IMR-90 (cell line): ENCODE data around the gene EEF1AKMT2. TPM values are rescaled to one million over a fixed set of nuclear protein-coding genes. Genes with fewer than 3 reads are reported as not detected.

Source experiments
- ATAC-seq: fragments of 200-7000 bp; cut with Tn5 transposase; 2 replicates; pipeline ENCODE4 v1.9.1; 2020; ENCODE audit warnings: low read depth, mild to moderate bottlenecking, moderate library complexity
- BruUV-seq: library from RNA; stranded (reverse); fragments of 400-500 nt; replicated peaks from 2 replicates; lab custom pipeline; 2021; lab: Mats Ljungman, UMichigan
- CTCF ChIA-PET: fragments of 300-600 bp; formaldehyde crosslinking; extraction: SDS; loops from one replicate; lab custom pipeline; 2021; ENCODE audit warnings: antibody characterized with exemption; lab: Yijun Ruan, JAX
- POLR2A ChIA-PET: fragments of 300-600 bp; sonication (Branson Sonifier 250); formaldehyde crosslinking; loops from one replicate; lab custom pipeline; 2022; ENCODE audit warnings: antibody characterized with exemption; ENCODE audit not compliant: unreplicated experiment; lab: Charles Lee
- DNase-seq: peaks from one replicate; pipeline ENCODE4 v3.0.0; 2013
- H2AFZ ChIP-seq: replicated peaks from 2 replicates; pipeline ENCODE3; 2013; ENCODE audit warnings: low read length, mild to moderate bottlenecking; ENCODE audit not compliant: poor library complexity
- H2AK5ac ChIP-seq: 2 replicates; pipeline ENCODE4 v1.6.1; 2013; ENCODE audit warnings: low read depth, low read length, inconsistent platforms
- H2AK9ac ChIP-seq: replicated peaks from 2 replicates; pipeline ENCODE3; 2013; ENCODE audit warnings: mild to moderate bottlenecking, low read depth, low read length, moderate library complexity; ENCODE audit not compliant: poor library complexity
- H2BK120ac ChIP-seq: 2 replicates; pipeline ENCODE4 v1.6.1; 2013; ENCODE audit warnings: low read depth, low read length, inconsistent platforms
- H2BK15ac ChIP-seq: 3 replicates; pipeline ENCODE4 v1.6.1; 2013; ENCODE audit warnings: low read depth, low read length, inconsistent platforms
- H2BK20ac ChIP-seq: 2 replicates; pipeline ENCODE4 v1.6.1; 2013; ENCODE audit warnings: low read depth, mild to moderate bottlenecking, inconsistent platforms, low read length, moderate library complexity
- H2BK5ac ChIP-seq: 2 replicates; pipeline ENCODE4 v1.6.1; 2013; ENCODE audit warnings: mild to moderate bottlenecking, low read depth, low read length, inconsistent platforms; ENCODE audit not compliant: poor library complexity, severe bottlenecking
- H3K14ac ChIP-seq: replicated peaks from 2 replicates; pipeline ENCODE4 v1.6.1; 2013; ENCODE audit warnings: low read depth, low read length, inconsistent platforms
- H3K18ac ChIP-seq: 2 replicates; pipeline ENCODE4 v1.6.1; 2013; ENCODE audit warnings: low read depth, low read length, control low read depth
- H3K23ac ChIP-seq: 2 replicates; pipeline ENCODE4 v1.6.1; 2013; ENCODE audit warnings: low read depth, low read length, inconsistent platforms
- H3K27ac ChIP-seq: 2 replicates; pipeline ENCODE4 v1.5.1; 2013; ENCODE audit warnings: mild to moderate bottlenecking, control low read depth, low read length; ENCODE audit not compliant: insufficient read depth
- H3K27me3 ChIP-seq: 2 replicates; pipeline ENCODE4 v1.6.1; 2013; ENCODE audit warnings: low read length; ENCODE audit not compliant: control insufficient read depth, insufficient read depth
- H3K36me3 ChIP-seq: 2 replicates; pipeline ENCODE4 v1.6.1; 2013; ENCODE audit warnings: low read length, mixed read lengths; ENCODE audit not compliant: control insufficient read depth, insufficient read depth
- H3K4ac ChIP-seq: 2 replicates; pipeline ENCODE4 v1.6.1; 2013; ENCODE audit warnings: low read depth, low read length, inconsistent platforms
- H3K4me1 ChIP-seq: 2 replicates; pipeline ENCODE4 v1.6.1; 2013; ENCODE audit warnings: low read length, mixed read lengths; ENCODE audit not compliant: control insufficient read depth, insufficient read depth
- H3K4me2 ChIP-seq: 2 replicates; pipeline ENCODE4 v1.6.1; 2013; ENCODE audit warnings: low read depth, mild to moderate bottlenecking, control low read depth, low read length, moderate library complexity
- H3K4me3 ChIP-seq: 2 replicates; pipeline ENCODE4 v1.5.1; 2013; ENCODE audit warnings: low read depth, mild to moderate bottlenecking, control low read depth, low read length, moderate library complexity; ENCODE audit not compliant: insufficient read depth
- H3K56ac ChIP-seq: 2 replicates; pipeline ENCODE4 v1.6.1; 2013; ENCODE audit warnings: low read length, inconsistent platforms; ENCODE audit not compliant: insufficient read depth; ENCODE audit errors: extremely low read depth
- H3K79me1 ChIP-seq, 2 experiments: 2 replicates each; pipeline ENCODE4 v1.6.1; 2013; ENCODE audit warnings: low read length in 2 of 2, inconsistent platforms in 1 of 2, low read depth in 1 of 2
- H3K9ac ChIP-seq: 2 replicates; pipeline ENCODE4 v1.6.1; 2013; ENCODE audit warnings: low read depth, low read length, control low read depth
- H3K9me1 ChIP-seq: 2 replicates; pipeline ENCODE4 v1.6.1; 2013; ENCODE audit warnings: low read length, inconsistent platforms; ENCODE audit not compliant: insufficient read depth
- H3K9me3 ChIP-seq: 2 replicates; pipeline ENCODE4 v1.6.1; 2013; ENCODE audit warnings: low read length; ENCODE audit not compliant: control insufficient read depth, insufficient read depth
- H4K20me1 ChIP-seq: 2 replicates; pipeline ENCODE4 v1.6.1; 2013; ENCODE audit warnings: low read length, inconsistent platforms; ENCODE audit not compliant: insufficient read depth
- H4K5ac ChIP-seq: 2 replicates; pipeline ENCODE4 v1.6.1; 2013; ENCODE audit warnings: mild to moderate bottlenecking, low read depth, low read length, control low read depth
- H4K8ac ChIP-seq, 2 experiments: 2 replicates each; pipeline ENCODE4 v1.6.1; 2013; ENCODE audit warnings: low read depth in 2 of 2, low read length in 2 of 2, control low read depth in 1 of 2, inconsistent platforms in 1 of 2
- H4K91ac ChIP-seq: 2 replicates; pipeline ENCODE4 v1.6.1; 2013; ENCODE audit warnings: low read depth, low read length, inconsistent platforms; ENCODE audit not compliant: insufficient read depth
- CEBPB ChIP-seq: IDR thresholded peaks from 2 replicates; pipeline ENCODE4 v1.6.1; 2012; ENCODE audit warnings: low read depth, low read length, improper control_type of control experiment
- FOS ChIP-seq: fragments of 150-350 bp; IDR thresholded peaks from 2 replicates; pipeline ENCODE4 v1.6.1; 2016; ENCODE audit warnings: low read depth, low read length
- MAZ ChIP-seq: IDR thresholded peaks from 2 replicates; pipeline ENCODE4 v1.6.1; 2012; ENCODE audit warnings: low read depth, mild to moderate bottlenecking, low read length, improper control_type of control experiment, moderate library complexity, borderline replicate concordance
- RAD21 ChIP-seq: IDR thresholded peaks from 2 replicates; pipeline ENCODE4 v1.6.1; 2012; ENCODE audit warnings: low read length, improper control_type of control experiment
- SMC3 ChIP-seq: fragments of 150-350 bp; IDR thresholded peaks from 2 replicates; pipeline ENCODE4 v1.6.1; 2016; ENCODE audit warnings: low read depth, mild to moderate bottlenecking, antibody characterized with exemption, low read length, moderate library complexity
- WGBS, 2 experiments: methylation state at CpG; one replicate each; pipeline versions ENCODE4 v1.1.5 to v1.1.7; 2013; ENCODE audit warnings: missing lambda C conversion rate in 2 of 2; ENCODE audit not compliant: insufficient read length in 1 of 2; ENCODE audit errors: extremely low coverage in 2 of 2; 5-methylcytosine and 5-hydroxymethylcytosine counted together
- dilution Hi-C: fragments of 300-500 bp; cut with HindIII; formaldehyde crosslinking; loops from one replicate; pipeline ENCODE4 v1.14.3; 2018; ENCODE audit warnings: low sequenced_read_pairs; ENCODE audit not compliant: unreplicated experiment
- in situ Hi-C: fragments of 300-500 bp; cut with MboI; formaldehyde crosslinking; loops from 3 replicates; pipeline ENCODE4 v1.14.3; 2019; ENCODE audit warnings: low sequenced_read_pairs, inconsistent platforms, mixed read lengths
- intact Hi-C: fragments of 100-400 bp; cut with micrococcal nuclease; formaldehyde crosslinking; loops from 2 replicates; pipeline ENCODE4 v1.10.0; 2022
- polyA plus RNA-seq, 3 experiments: library from polyadenylated mRNA; depleted of rRNA; stranded (reverse); fragments of >200 nt; gene quantifications; 2 replicates each; pipeline ENCODE4 v1.2.3, GENCODE V29; 2012; ENCODE audit warnings: low replicate concordance in 1 of 3
- total RNA-seq: library from RNA; depleted of rRNA; stranded (reverse); fragments of >200 nt; gene quantifications from 2 replicates; pipeline ENCODE4 v1.2.3, GENCODE V29; 2012

The EEF1AKMT2 gene
- total and polyA plus RNA-seq, 2 of the 4 experiments (the other 2 are of a cell fraction): 9.7 to 12.7 TPM

DNA sequence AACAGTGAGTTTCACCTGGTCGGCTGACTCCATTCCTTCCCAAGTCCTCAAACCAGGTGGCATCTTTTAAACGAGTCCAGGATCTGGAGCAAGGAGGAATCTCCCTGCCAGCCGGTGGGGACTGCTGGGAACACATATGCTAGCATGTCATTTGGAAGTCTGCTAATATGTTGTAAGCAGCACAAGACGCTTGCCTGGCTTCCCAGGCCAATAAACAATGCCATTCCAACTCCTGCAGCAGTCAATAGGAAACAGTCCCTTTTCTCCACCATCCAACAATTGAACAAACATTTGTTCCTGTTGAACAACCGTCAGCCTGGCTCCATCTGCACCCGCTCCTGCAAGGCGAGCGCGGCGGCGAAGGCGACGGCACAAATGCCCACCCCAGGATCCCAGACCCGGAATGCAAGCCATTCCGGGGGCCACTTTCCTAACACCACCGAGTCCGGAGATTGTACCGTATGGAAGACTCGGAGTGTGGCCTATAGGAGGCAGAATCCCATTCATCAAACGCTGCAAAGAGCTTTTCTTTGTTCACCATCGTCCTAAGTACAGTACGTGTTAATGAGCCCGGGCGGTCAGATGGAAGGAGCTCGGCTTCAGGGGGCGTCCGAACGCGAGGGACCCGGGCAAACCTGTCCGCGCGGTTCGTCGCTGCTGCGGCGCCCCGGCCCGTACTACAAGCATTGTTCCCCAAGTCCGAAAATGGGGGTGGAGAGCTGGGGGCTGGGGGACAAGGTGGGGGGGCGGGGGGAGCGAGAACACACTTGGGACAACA is 49.1 kb downstream of the EEF1AKMT2 start:
- CTCF ChIA-PET: interaction anchor here (0.6 to 2.4 kb wide), 5 partner anchors 16 to 213 kb away, joined by 3 to 12 read pairs (median 8); no protein-coding TSS in a partner anchor
- H2AFZ ChIP-seq: peak overlapping the region; percentile 92

More for the DNA sequence above, 49.1 kb downstream of the EEF1AKMT2 start:
- peak overlapping the region; percentile 72 for H3K9ac ChIP-seq
- dilution Hi-C loops: no loop called here
- H3K4ac ChIP-seq: no peak overlapping the region; the same call in 1 of the 2 replicates
- H3K9me1 ChIP-seq: no peaks in the 10 kb centered on the region
- no peak overlapping the region for H3K56ac ChIP-seq
- no TSS peak for BruUV-seq
- no peaks in the 10 kb centered on the region for H3K9me3 ChIP-seq
- H2BK15ac ChIP-seq: no peak overlapping the region
- 0 out of 2 replicates have a peak overlapping the region, but pooled peaks have one; percentile 7 for H3K14ac ChIP-seq
- H3K27me3 ChIP-seq: no peaks in the 10 kb centered on the region
- no peak overlapping the region for H3K27ac ChIP-seq
- H3K23ac ChIP-seq: peak overlapping the region; percentile 74
- peaks cover 11% of the 10 kb centered on the region for H3K4me1 ChIP-seq
- H2BK120ac ChIP-seq: no peak overlapping the region
- 0% methylated on average over 2 of the region's 42 CpGs; no CpG with 5 or more reads in 1 of the 2 experiments for WGBS, 2 experiments
- peaks cover 0 to 36% of the 10 kb centered on the region in 2 experiments for H3K79me1 ChIP-seq
- DNase-seq: no peak
- H3K4me3 ChIP-seq: peak overlapping the region; percentile 82
- H2AK5ac ChIP-seq: no peak overlapping the region
- no peak overlapping the region for H3K18ac ChIP-seq
- H4K91ac ChIP-seq: no peak overlapping the region
- peak overlapping the region; percentile 82 for H3K4me2 ChIP-seq
- no peak for ATAC-seq
- no peak overlapping the region for H4K8ac ChIP-seq
- no peaks in the 10 kb centered on the region for H3K36me3 ChIP-seq
- intact Hi-C loops: loop anchor here (5.0 kb wide), 4 partner anchors 40 to 750 kb away; no protein-coding TSS in a partner anchor
- no peak overlapping the region for H2BK5ac ChIP-seq
- no peak for TF ChIP-seq MAZ
- no peak for TF ChIP-seq CEBPB
- TF ChIP-seq FOS: no peak
- TF ChIP-seq SMC3: no peak
- no peak for TF ChIP-seq RAD21
- POLR2A ChIA-PET: no interaction called here
- peaks cover 16% of the 10 kb centered on the region for H4K20me1 ChIP-seq
- H4K5ac ChIP-seq: no peak overlapping the region
- H2BK20ac ChIP-seq: no peak overlapping the region
- in situ Hi-C loops: loop anchor here (5.0 kb wide), 1 partner anchor 205 kb away; no protein-coding TSS in a partner anchor
- peak overlapping the region; percentile 53 for H2AK9ac ChIP-seq
